Breast epithelium (tissue), 3 donors: ENCODE data around the gene BANF1.

Experiments used
- POLR2A ChIP-seq: fragments of 450-650 bp; IDR thresholded peaks from one replicate; pipeline ENCODE4 v1.6.1; 2016; ENCODE audit warnings: antibody characterized with exemption, mild to moderate bottlenecking, moderate library complexity
- TF ChIP-seq, protein P1 (sequence below), 3 donors: fragments of 450-650 bp; IDR thresholded peaks; one replicate each; pipeline ENCODE4 v1.5.1; 2016 to 2017; ENCODE audit warnings: antibody characterized with exemption in 3 of 3, mild to moderate bottlenecking in 3 of 3, moderate library complexity in 3 of 3

DNA sequence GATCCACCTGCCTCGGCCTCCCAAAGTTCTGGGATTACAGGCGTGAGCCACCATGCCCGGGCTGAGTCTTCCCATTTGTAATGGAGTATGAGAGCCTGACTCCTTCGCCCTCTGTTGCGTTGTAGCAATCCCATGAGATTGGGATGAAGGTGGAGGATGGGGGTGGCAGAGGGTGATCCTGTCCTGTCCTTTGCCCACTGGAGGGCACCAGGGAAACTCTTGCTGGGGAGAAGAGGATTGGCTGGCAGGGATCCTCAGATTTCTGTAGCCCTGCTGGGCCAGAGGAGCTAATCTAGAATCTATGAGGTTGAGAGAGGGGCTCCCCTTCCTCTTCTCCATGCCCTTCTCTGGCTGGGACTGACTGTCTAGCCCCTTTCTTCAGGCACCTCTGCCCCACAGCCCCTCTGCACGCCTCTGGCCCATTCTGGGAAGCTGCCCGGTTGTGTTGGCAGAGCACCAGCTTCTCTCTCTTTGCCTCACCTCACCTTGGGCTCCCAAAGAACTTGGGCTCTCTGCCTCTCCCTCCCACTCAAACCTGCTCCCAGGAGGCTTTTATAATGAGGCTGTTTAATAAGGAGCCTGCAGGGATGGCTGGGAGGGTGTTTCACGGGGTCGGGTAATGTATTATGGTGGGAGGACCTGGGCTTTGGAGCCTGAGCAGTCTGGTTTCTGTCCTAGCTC is 33.5 kb downstream of the BANF1 start:
- no peak for TF ChIP-seq POLR2A
- TF ChIP-seq, protein P1, sequence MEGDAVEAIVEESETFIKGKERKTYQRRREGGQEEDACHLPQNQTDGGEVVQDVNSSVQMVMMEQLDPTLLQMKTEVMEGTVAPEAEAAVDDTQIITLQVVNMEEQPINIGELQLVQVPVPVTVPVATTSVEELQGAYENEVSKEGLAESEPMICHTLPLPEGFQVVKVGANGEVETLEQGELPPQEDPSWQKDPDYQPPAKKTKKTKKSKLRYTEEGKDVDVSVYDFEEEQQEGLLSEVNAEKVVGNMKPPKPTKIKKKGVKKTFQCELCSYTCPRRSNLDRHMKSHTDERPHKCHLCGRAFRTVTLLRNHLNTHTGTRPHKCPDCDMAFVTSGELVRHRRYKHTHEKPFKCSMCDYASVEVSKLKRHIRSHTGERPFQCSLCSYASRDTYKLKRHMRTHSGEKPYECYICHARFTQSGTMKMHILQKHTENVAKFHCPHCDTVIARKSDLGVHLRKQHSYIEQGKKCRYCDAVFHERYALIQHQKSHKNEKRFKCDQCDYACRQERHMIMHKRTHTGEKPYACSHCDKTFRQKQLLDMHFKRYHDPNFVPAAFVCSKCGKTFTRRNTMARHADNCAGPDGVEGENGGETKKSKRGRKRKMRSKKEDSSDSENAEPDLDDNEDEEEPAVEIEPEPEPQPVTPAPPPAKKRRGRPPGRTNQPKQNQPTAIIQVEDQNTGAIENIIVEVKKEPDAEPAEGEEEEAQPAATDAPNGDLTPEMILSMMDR (IDR thresholded peaks at IDR 0.05), result no peak
